ENCODE measurements around the gene HNMT.

DNA sequence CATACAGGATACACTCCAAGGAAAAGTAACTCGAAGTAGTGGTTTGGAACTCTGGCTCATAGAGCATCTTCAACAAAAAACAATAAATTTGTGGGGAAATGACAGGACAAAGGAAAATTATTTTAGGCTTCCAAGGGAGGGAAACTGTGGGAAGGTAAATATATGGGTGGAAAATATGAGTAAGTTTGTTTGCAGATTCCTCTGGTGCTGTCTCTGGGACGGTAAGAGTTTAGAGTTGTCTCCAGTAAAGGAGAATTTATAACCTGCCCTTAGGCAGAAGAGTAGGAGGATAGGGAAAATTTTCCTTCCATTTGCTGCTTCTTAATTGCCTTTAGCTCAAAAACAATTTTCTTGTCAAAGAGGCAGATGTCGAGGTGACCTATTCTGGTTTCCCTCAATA lies 19.3 kb downstream of the HNMT start:
- TF ChIP-seq CTCF (IDR thresholded peaks at IDR 0.05; ENCODE audit: low read depth, low read length, poor library complexity, severe bottlenecking) (no peak), EZH2phosphoT487 (IDR thresholded peaks at IDR 0.05; ENCODE audit: borderline replicate concordance, low read length) (no peak)
